ENCODE data around the gene TNFRSF9.

GRCh38 chr1:7932524-7933138 is 8.0 kb downstream of the TNFRSF9 start:
- TF ChIP-seq ZNF274 (IDR thresholded peaks at IDR 0.05; ENCODE audit: low read depth, low read length) (no peak), SUZ12 (IDR thresholded peaks at IDR 0.05; ENCODE audit: extremely low read depth, insufficient read depth, insufficient read length) (no peak), YY1 (IDR thresholded peaks at IDR 0.05; ENCODE audit: insufficient read depth, insufficient read length) (no peak)
